Caki2 (cell line): ENCODE data around the gene ACOT9. TPM values are rescaled to one million over a fixed set of nuclear protein-coding genes. Genes with fewer than 3 reads are reported as not detected.
"Not testable (repeated sequence)": the region's sequence is repeated elsewhere in the genome, so short reads cannot be mapped to it uniquely, and the experiment has no call there.

Experiments used
- DNase-seq: peaks from one replicate; pipeline ENCODE4 v3.0.0-alpha.2; 2015; ENCODE audit warnings: low read depth
- in situ Hi-C: cut with HindIII; loops from 2 replicates; pipeline ENCODE4 v1.10.0; 2016; ENCODE audit warnings: low sequenced_read_pairs, low pct_unique_long_range_greater_than_20kb, mixed read lengths
- total RNA-seq: library from RNA; depleted of rRNA; stranded (reverse); fragments of >200 nt; shearing (Covaris generic); gene quantifications from 2 replicates; pipeline ENCODE4 v1.2.3, GENCODE V29; 2014; ENCODE audit warnings: low replicate concordance

The ACOT9 gene
- total RNA-seq, 1 experiment from 2014 or later: 46.0 TPM

GRCh38 chrX:23771086-23771485, 28.0 kb upstream of the ACOT9 start:
- in situ Hi-C loops, DNase-seq: not testable (repeated sequence)

DNA sequence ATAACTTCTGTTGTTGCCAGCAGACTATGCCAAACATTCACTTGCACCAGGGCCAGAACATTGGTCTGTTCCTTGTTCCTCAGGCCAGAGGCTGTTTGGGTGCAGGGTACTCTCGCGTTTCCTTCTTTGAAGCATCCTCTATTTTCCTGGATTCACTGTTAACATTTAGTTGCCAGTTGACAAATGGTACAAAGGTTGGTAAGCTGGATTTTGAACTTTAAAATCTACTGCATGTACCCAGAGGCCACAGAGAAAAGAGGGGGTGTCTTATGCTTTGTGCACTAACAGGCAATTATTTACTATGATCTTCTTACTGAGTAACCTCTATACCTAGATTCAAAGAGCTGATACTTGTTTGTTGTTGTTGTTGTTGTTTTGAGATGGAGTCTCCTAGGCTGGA, 27.1 kb upstream of the ACOT9 start:
- DNase-seq: no peak
- in situ Hi-C loops: no loop called here

DNA sequence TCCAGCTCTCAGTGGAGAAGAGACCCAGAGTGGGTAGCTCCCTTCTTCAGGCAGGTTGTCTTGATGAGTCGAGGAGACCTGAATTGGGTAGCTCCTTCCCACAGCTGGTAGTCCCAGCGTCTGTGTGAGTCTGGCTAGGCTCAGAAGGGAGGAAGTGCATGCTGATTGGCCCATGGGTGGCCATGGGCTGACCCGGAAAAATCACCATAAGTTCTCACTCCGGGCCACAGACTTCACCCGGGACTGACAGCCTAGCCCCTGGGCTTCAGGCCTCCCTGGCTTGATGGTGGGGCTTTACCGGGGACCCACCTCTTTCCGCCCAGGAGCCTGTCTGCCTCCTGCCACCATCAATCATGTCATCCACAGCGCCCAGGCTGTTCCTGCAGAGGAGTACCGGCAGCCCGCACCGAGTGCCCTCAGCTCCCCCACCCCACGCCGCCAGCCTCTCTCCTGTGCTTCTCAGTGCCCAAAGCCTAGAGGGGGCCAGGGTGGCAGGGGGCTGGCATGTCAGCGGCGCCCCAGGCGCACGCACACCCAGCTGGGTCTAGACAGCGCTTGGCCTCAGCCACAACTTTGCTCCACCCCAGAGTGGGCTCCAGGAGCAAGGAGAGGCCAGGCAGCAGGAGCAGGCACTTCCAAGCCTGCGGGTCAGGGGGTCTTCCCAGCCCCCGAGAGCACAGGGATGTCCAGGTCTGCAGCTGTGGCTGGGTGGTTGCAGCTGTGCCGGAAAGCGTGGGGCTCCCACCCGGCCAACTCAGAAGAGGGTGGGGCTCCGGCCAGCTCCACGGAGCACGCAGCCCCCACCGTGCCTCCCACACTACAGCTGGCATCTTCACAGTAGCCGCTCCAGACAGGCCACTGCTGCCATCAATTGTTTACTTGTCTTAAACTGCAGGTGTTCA, 23.8 kb upstream of the ACOT9 start:
- in situ Hi-C loops: no loop called here
- DNase-seq: no peak

GRCh38 chrX:23765868-23766267, 22.8 kb upstream of the ACOT9 start:
- DNase-seq: no peak
- in situ Hi-C loops: no loop called here

DNA sequence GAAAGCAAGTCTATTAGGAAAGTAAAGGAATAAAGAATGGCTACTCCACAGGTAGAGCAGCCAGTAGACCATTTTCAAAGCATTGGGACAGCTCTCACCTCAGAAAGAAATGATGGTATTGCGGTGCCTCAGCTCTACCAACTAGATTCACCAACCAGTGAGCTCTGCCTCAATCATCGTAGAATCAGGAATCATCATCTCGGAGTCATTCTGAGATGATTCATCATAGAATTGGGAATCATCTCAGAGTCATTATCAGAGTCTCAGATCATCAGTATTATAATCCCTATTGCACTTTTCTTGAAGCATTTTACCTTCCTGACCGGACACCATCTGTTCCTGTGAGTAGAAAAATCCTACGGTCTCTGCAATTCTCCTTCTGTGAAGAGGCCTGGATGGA, 22.4 kb upstream of the ACOT9 start:
- in situ Hi-C loops: no loop called here
- DNase-seq: no peak

GRCh38 chrX:23764188-23764984, 21.3 kb upstream of the ACOT9 start:
- in situ Hi-C loops: no loop called here
- no peak for DNase-seq

DNA sequence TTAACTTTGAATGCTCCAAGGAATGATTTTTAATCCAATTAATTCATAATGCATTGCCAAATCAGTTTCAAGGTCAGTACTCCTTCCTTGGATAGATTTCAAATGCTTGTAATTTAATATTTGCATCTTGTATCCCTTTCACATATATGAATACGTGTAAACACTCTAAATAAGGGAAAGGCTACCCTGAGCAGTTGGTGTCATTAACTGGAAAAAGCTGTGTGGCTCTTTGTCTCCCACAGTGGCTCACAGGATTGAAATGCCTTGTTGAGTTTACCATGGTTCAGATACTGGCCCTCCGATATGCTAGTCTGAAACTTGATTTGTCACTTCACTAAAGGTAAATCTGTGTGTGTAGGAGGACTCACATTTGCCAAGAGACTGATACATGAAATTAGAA, 16.7 kb upstream of the ACOT9 start:
- DNase-seq: no peak
- in situ Hi-C loops: no loop called here

DNA sequence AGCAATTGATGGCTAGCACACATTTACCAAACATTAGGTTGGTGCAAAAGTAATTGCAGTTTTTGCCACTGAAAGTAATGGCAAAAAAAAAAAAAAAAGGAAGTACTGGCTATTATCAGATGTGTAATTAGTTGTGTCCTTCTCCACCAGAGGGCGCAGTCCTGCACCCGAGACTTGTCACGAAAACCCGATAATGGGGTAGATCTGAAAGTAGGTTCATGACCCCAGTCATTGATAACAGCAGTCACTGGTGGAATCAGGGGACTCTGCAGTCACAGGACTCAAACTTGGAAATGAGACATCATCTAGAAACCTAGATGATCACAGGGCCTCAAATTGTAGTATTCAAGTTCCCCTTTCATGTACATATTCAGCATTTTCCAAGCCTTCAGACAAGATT, 13.1 kb upstream of the ACOT9 start:
- in situ Hi-C loops: no loop called here
- peak; percentile 25 for DNase-seq

GRCh38 chrX:23754664-23755063, 11.6 kb upstream of the ACOT9 start:
- in situ Hi-C loops: no loop called here
- DNase-seq: no peak

GRCh38 chrX:23752740-23753415, 9.8 kb upstream of the ACOT9 start:
- no peak for DNase-seq

DNA sequence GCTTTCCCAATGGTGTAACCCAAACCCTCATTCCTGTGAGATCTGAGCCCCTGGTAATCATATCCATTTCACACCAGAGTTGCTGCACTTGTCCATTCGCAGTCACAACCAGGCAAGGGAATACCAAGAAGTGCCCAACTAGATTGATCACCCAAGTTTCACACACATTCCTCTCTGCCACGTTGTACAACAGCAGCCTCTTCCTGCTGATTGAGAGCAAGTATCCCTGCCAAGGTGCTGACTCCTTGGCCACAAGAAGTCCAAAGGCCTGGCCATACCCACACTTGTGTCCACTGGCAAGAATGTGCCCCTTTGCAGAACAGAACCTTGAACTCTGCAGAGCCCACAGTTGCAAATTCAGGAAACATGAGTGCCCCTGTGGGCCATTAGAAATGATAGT, 6.5 kb upstream of the ACOT9 start:
- in situ Hi-C loops: no loop called here
- no peak for DNase-seq

More at GRCh38 chrX:23752740-23753415, 9.8 kb upstream of the ACOT9 start:
- in situ Hi-C loops: no loop called here

GRCh38 chrX:23749129-23749528, 6.1 kb upstream of the ACOT9 start:
- DNase-seq: no peak
- in situ Hi-C loops: no loop called here

GRCh38 chrX:23745786-23746185, 2.7 kb upstream of the ACOT9 start:
- no peak for DNase-seq
- in situ Hi-C loops: no loop called here

DNA sequence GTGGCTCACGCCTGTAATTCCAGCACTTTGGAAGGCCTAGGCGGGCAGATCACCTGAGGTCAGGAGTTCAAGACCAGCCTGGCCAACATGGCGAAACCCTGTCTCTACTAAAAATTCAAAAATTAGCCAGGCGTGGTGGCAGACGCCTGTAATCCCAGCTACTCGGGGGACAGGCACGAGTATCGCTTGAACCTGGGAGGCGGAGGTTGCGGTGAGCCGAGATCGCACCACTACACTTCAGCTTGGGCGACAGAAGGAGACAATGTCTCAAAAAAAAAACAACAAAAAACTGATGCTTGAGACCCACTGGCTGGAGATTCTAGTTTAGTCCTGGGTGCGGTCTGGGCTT, 521 bp upstream of the ACOT9 start:
- DNase-seq, in situ Hi-C loops: not testable (repeated sequence)

DNA sequence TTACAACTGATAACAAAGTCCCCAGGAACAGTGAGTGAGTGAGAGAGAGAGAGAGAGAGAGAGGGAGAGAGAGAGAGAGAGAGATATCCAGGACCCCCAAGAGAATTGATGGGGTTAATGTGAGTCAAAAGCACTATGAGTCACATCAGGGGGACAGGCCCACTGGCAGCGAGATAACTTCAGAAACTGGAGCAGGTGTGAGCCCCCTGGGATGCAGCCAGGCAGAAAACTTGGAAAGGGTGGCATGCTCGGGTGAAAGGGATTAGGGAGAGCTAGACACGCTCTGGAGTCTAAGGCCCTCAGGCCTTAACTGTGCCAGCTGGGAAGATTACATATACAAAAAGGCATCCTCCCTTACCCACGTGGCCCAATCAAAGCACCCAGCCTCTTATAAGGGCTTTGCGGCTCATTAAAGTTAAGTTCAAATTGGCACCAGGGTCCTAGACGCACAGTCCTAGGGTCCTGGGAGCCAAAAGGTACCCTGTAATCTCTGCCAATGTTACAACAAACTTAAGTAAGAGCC, 841 bp downstream of the ACOT9 start:
- in situ Hi-C loops: no loop called here
- DNase-seq: peak; percentile 83

DNA sequence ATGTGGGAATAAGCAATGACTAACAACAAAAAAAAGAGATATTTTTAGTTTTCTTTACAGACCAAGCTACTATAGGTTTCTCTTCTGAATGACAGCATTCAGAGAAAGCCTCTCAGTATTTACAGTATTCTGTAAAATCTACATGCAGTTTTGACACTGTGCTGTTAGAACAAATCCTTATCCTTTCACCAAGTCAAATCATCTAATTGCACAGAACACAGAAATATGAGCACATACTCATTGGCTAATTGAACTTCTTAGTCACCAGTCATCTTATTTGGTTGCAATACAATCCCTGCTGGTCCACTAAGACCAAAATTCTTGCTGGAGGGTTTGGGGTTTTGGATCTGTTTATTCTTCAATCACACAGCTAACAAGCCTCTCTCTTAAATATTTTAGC, 5.7 kb downstream of the ACOT9 start:
- in situ Hi-C loops: no loop called here
- DNase-seq: no peak

- in situ Hi-C loops: no loop called here
- no peak for DNase-seq
Measured at GRCh38 chrX:23736030-23736429, 7.0 kb downstream of the ACOT9 start.

GRCh38 chrX:23732704-23733103, 10.4 kb downstream of the ACOT9 start:
- in situ Hi-C loops: no loop called here
- no peak for DNase-seq

- DNase-seq: no peak
- in situ Hi-C loops: no loop called here
Measured at GRCh38 chrX:23731951-23732350, 11.1 kb downstream of the ACOT9 start.
